ENCODE results near the gene AGPS.

DNA sequence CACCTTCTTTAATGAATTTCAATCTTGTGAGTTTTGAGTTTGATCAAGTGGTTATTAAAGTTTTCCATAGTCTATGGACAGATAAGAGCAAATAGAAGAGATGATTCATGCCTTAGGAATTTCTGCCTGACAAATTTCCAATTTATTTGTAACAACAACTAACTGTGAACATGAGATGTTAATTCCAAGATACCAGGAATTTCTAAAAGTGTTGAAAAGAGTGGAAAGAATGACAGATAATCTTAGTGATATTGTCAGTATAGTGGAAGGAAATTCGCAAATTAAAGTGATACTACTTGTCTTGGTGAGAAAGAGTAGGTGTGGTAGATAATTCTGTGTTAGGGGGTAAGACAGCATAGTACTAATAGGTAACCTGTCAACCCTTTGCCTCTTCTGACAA lies 82.4 kb downstream of the AGPS start:
- TF ChIP-seq SIN3A (IDR thresholded peaks at IDR 0.05; ENCODE audit: borderline replicate concordance, insufficient read depth, low read length) (no peak), POLR2AphosphoS5 (IDR thresholded peaks at IDR 0.05; ENCODE audit: low read depth, low read length) (no peak)
- TF ChIP-seq, protein P1, sequence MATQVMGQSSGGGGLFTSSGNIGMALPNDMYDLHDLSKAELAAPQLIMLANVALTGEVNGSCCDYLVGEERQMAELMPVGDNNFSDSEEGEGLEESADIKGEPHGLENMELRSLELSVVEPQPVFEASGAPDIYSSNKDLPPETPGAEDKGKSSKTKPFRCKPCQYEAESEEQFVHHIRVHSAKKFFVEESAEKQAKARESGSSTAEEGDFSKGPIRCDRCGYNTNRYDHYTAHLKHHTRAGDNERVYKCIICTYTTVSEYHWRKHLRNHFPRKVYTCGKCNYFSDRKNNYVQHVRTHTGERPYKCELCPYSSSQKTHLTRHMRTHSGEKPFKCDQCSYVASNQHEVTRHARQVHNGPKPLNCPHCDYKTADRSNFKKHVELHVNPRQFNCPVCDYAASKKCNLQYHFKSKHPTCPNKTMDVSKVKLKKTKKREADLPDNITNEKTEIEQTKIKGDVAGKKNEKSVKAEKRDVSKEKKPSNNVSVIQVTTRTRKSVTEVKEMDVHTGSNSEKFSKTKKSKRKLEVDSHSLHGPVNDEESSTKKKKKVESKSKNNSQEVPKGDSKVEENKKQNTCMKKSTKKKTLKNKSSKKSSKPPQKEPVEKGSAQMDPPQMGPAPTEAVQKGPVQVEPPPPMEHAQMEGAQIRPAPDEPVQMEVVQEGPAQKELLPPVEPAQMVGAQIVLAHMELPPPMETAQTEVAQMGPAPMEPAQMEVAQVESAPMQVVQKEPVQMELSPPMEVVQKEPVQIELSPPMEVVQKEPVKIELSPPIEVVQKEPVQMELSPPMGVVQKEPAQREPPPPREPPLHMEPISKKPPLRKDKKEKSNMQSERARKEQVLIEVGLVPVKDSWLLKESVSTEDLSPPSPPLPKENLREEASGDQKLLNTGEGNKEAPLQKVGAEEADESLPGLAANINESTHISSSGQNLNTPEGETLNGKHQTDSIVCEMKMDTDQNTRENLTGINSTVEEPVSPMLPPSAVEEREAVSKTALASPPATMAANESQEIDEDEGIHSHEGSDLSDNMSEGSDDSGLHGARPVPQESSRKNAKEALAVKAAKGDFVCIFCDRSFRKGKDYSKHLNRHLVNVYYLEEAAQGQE (IDR thresholded peaks at IDR 0.05; ENCODE audit: insufficient read depth in 1 of 2, low read depth in 2 of 2, low read length in 2 of 2), result no peak
